GM19035 (cell line): Measurements from ENCODE around the gene SULT1A2.
"Not testable (repeated sequence)": the region's sequence is repeated elsewhere in the genome, so short reads cannot be mapped to it uniquely, and the experiment has no call there.

Source experiments
- ATAC-seq: cut with Tn5 transposase; IDR thresholded peaks from one replicate; pipeline ENCODE4 v1.9.1; 2021; ENCODE audit not compliant: unreplicated experiment

SULT1A2 gene

GRCh38 chr16:28561557-28562187 lies 35.2 kb downstream of the SULT1A2 start:
- no peak for ATAC-seq

GRCh38 chr16:28558456-28558855 lies 38.4 kb downstream of the SULT1A2 start:
- no peak for ATAC-seq

GRCh38 chr16:28556914-28557320 lies 39.9 kb downstream of the SULT1A2 start:
- ATAC-seq, result no peak

GRCh38 chr16:28555561-28555960 lies 41.3 kb downstream of the SULT1A2 start:
- no peak for ATAC-seq

DNA sequence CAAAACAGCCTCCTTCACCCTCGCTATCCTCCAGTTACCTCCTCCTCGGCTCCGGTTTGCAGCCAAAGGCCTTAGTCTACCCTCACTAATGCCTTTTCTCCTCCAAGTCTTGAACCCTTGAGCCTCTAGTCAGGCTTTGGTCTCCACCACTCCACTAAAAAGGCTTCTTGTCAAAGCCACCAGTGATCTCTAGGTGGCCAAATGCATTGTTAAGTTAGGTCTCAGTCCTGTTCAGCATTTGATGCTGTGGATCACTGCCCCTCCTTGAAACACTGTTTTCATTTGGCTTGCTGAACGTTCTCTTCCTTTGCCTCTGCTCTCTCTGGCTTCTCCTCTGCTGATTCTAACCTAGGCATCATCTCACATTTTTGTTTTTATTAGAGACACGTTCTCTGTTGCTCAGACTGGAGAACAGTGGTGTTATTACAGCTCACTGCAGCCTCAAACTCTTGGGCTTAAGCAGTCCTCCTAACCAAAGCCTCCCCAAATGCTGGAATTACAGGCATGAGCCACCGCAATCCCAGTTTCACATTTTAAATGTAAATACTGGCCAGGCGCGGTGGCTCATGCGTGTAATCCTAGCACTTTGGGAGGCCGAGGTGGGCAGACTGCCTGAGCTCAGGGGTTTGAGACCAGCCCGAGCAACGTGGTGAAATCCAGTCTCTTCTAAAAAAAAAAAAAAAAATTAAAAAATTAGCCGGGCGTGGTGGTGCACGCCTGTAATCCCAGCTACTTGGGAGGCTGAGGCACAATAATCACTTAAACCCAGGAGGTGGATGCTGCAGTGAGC lies 42.0 kb downstream of the SULT1A2 start:
- ATAC-seq, result no peak

DNA sequence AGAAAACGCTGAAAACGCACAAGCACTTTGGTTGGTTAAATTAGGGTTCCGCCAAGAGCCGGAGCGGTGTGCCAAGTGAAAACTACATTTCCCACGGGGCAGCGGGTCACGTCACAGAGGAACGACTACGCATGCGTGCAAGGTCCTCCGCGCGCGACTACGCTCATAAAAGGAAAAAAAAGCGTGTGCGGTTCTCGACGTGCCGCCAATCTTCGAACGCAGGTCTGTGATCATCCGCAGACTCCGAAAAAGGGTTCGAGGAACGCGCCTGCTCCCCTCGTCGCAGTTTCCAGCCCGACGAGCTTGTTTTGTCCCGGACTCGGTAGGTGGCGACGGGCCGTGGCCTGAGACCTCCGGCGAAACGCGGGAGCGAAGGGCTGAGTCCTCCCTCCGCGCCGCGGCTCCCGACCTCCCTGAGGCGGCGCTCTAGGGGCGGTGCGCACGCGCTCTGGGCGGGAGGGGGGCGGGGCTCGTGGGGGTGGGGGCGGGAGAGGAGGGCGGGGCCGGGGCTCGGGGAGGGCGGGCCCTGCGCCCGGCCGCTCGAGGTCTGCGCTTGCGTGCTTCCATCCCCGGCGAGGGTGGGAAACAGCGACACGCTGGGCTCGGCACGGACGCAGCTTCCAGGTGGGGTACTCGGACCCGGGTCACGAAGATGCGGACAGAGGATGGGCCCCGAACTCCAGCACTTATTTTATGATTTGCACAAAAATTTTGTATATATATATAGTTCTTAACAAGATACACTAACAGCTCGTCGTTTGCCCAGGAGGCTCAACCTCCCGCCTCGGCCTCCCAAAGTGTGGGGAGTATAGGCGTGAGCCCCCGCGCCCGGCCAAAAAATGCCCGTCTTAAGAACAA lies 42.8 kb downstream of the SULT1A2 start, which contains the start of gene SGF29:
TSS of gene SGF29 (plus strand) at position 145 of the 858 bp plus-strand sequence. CDS start 27,150 bp downstream, outside the sequence.
- peak; percentile 83 for ATAC-seq

DNA sequence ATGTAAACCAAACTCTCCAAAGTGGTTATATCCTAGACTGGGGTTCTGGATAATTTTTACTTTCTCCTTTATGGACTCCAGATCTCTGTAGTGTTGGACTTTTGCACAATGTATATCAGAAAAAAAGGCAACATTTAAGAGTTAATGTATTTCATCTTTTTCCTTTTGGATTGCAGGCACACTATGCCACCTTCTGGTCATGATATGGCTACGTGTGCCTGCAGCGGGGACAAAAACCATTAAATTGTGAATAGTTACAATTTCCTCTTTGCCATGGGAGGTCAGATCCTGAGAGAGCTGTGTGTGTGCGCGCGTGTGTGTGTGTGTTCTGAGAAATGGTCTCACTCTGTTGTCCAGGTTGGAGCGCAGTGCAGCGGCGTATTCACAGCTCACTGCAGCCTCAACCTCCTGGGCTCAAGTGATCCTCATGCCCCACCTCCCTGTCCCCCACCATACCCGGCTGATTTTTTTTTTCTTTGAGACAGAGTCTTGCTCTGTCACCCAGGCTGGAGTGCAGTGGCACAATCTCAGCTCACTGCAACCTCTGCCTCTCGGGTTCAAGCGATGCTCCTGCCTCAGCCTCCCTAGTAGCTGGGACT lies 47.5 kb downstream of the SULT1A2 start:
- no peak for ATAC-seq

DNA sequence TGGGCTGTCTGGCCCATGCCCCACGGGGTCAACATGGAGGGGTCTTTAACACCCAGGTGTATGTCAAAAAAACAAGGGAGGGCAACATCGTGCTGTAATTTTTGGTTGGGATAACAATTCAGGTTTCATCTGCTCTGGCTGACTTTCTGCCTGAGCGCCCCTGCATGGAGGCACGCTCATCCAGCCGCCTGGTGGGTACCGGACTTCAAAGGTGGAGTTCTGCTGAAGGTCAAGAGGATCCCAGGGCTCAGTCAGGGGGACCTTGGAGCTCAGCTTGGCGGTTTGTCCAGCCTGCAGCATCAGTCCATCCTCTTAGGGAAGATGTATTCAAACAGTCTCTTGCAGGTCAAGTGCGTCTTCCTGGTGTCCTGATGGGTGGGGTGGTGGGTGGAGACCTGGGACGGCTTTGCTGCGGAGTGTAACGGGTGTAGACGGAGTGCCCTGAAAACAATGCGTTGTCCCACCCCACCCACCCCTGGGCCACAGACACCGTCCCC lies 48.5 kb downstream of the SULT1A2 start:
- ATAC-seq, result no peak

DNA sequence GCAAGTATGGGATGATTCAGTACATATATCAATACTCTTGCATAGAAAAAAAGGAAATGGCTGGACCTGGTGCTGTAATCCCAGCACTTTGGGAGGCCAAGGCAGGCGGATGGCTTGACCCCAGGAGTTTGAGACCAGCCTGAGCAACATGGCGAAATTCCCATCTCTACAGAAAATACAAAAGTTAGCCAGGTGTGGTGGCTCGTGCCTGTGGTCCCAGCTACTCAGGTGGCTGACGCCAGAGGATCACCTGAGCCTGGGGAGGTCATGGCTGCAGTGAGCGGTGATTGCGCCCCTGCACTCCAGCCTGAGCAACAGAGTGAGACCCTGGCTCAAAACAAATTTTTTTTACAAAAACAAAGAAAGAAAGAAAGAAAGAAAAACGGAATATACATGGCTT lies 50.2 kb downstream of the SULT1A2 start:
- no peak for ATAC-seq

DNA sequence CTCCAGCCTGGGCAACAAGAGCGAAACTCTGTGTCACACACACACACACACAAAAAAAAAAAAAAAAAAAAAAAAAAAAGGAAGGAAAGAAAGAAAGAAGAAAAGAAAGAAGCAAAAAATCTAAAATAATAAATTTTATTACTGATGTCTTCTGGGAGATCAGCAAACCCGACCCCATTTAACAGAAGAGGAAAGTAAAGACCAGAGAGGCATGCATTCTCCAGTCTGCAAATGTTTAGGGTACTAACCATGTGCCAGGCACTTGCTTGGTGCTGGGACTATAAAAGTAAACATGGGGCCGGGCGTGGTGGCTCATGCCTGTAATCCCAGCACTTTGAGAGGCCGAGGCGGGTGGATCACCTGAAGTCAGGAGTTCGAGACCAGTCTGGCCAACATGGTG lies 50.9 kb downstream of the SULT1A2 start:
- ATAC-seq, result not testable (repeated sequence)

GRCh38 chr16:28544998-28545397 lies 51.9 kb downstream of the SULT1A2 start:
- ATAC-seq, result no peak

- ATAC-seq, result no peak
Measured at GRCh38 chr16:28543072-28543471, 53.8 kb downstream of the SULT1A2 start.

GRCh38 chr16:28542646-28543045 lies 54.2 kb downstream of the SULT1A2 start:
- ATAC-seq, result no peak
